Mesendoderm (in vitro differentiated cells): ENCODE measurements around the gene PARD3B.

Experiments used
- DNase-seq: peaks from one replicate; pipeline ENCODE4 v3.0.0; 2013
- H2AK5ac ChIP-seq: 2 replicates; pipeline ENCODE4 v1.6.1; 2013; ENCODE audit warnings: low read length, inconsistent platforms
- H2BK120ac ChIP-seq: 2 replicates; pipeline ENCODE4 v1.6.1; 2013; ENCODE audit warnings: low read depth, mild to moderate bottlenecking, low read length, moderate library complexity, mixed read lengths
- H2BK15ac ChIP-seq: replicated peaks from 2 replicates; pipeline ENCODE4 v1.6.1; 2013; ENCODE audit warnings: low read depth, mild to moderate bottlenecking, moderate library complexity
- H2BK5ac ChIP-seq: 2 replicates; pipeline ENCODE4 v1.6.1; 2013; ENCODE audit warnings: low read length, inconsistent platforms
- H3K18ac ChIP-seq: 2 replicates; pipeline ENCODE4 v1.6.1; 2013; ENCODE audit warnings: mild to moderate bottlenecking, low read length, mixed read lengths
- H3K23ac ChIP-seq: one replicate; pipeline ENCODE4 v1.6.1; 2013; ENCODE audit warnings: low read length
- H3K27ac ChIP-seq: 2 replicates; pipeline ENCODE4 v1.5.1; 2013; ENCODE audit warnings: low read depth, mild to moderate bottlenecking, inconsistent platforms, low read length, moderate library complexity
- H3K27me3 ChIP-seq: 2 replicates; pipeline ENCODE4 v1.6.1; 2013; ENCODE audit warnings: low read length, control low read depth, mild to moderate bottlenecking, inconsistent platforms; ENCODE audit not compliant: insufficient read depth, poor library complexity
- H3K36me3 ChIP-seq: 2 replicates; pipeline ENCODE4 v1.6.1; 2013; ENCODE audit warnings: low read length, inconsistent platforms; ENCODE audit not compliant: control insufficient read depth, insufficient read depth
- H3K4ac ChIP-seq: one replicate; pipeline ENCODE4 v1.6.1; 2013; ENCODE audit warnings: low read depth, mild to moderate bottlenecking, low read length, moderate library complexity
- H3K4me1 ChIP-seq: 2 replicates; pipeline ENCODE4 v1.6.1; 2013; ENCODE audit warnings: low read depth, low read length, inconsistent platforms; ENCODE audit not compliant: control insufficient read depth
- H3K4me2 ChIP-seq: 2 replicates; pipeline ENCODE4 v1.6.1; 2013; ENCODE audit warnings: low read length
- H3K4me3 ChIP-seq: 2 replicates; pipeline ENCODE4 v1.5.1; 2013; ENCODE audit warnings: mild to moderate bottlenecking, low read length
- H3K56ac ChIP-seq: one replicate; pipeline ENCODE4 v1.6.1; 2013; ENCODE audit warnings: low read length
- H3K79me1 ChIP-seq: 2 replicates; pipeline ENCODE4 v1.6.1; 2013; ENCODE audit warnings: low read length, inconsistent platforms
- H3K79me2 ChIP-seq: 2 replicates; pipeline ENCODE4 v1.6.1; 2013; ENCODE audit warnings: mild to moderate bottlenecking, low read length; ENCODE audit not compliant: control insufficient read depth, insufficient read depth
- H3K9ac ChIP-seq: 2 replicates; pipeline ENCODE4 v1.6.1; 2013; ENCODE audit warnings: low read length, inconsistent platforms
- H4K5ac ChIP-seq: one replicate; pipeline ENCODE4 v1.6.1; 2013; ENCODE audit warnings: low read length
- H4K8ac ChIP-seq: one replicate; pipeline ENCODE4 v1.6.1; 2013; ENCODE audit warnings: low read depth, mild to moderate bottlenecking, control low read depth, low read length, moderate library complexity
- WGBS: extraction: QIAGEN DNeasy Blood & Tissue Kit; methylation state at CpG from one replicate; pipeline ENCODE4 v1.1.7; 2013; ENCODE audit warnings: low lambda C conversion rate, missing lambda C conversion rate; ENCODE audit not compliant: insufficient coverage; ENCODE audit errors: extremely low coverage; 5-methylcytosine and 5-hydroxymethylcytosine counted together

Gene PARD3B

DNA sequence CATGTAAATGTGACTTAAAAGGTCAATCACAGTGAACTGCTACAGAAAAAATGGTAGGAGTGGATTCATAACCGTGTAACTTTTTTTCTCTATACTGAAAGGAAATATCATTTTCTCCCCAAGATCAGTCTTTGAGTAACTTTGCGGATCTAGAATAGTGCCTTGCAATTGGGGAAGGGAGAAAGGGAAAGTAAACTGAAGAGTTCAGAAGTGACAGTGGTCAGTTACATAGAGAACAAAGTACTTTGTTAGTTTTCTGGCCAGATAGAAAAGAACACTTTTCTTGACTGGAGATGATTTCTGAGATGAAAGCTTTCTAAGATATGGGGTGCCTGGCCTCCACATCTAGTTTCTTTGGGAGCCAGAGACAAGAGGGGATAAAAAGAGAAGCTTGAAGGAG lies 26.6 kb downstream of the PARD3B start:
- H2AK5ac ChIP-seq = no peak overlapping the region
- no CpG with 5 or more reads among the region's 2 CpGs for WGBS
- no peak overlapping the region for H4K8ac ChIP-seq
- H3K27me3 ChIP-seq = no peaks in the 10 kb centered on the region
- no peak for DNase-seq
- H4K5ac ChIP-seq = no peak overlapping the region
- no peak overlapping the region for H2BK5ac ChIP-seq
- no peak overlapping the region for H3K4ac ChIP-seq
- H3K4me2 ChIP-seq = no peak overlapping the region
- H3K27ac ChIP-seq = no peak overlapping the region
- no peaks in the 10 kb centered on the region for H3K79me2 ChIP-seq
- H3K4me1 ChIP-seq = no peaks in the 10 kb centered on the region
- no peaks in the 10 kb centered on the region for H3K36me3 ChIP-seq
- no peak overlapping the region for H2BK120ac ChIP-seq
- no peak overlapping the region for H3K56ac ChIP-seq
- H3K18ac ChIP-seq = no peak overlapping the region
- H2BK15ac ChIP-seq = no peak overlapping the region
- no peak overlapping the region for H3K4me3 ChIP-seq
- H3K23ac ChIP-seq = no peak overlapping the region
- no peak overlapping the region for H3K9ac ChIP-seq
- no peaks in the 10 kb centered on the region for H3K79me1 ChIP-seq

DNA sequence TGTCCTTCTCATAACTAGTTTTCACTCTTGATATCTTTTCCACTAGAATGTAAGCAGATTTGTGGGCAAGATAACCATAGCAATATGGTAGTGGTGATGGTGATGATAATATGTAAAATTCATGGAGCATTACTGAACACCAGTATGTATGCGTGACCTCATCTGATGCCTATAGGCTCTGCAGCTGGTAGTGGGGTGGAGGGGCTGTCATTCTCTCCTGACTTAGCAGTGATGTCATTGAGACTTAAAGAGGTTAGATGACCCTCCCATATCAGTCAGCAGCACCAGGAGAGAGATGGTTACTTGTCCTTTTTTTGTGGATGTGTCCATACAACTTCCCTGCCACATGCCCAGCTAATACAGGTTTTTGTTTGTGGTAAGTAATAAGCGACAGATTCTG lies 27.9 kb downstream of the PARD3B start:
- no peaks in the 10 kb centered on the region for H3K4me1 ChIP-seq
- no peaks in the 10 kb centered on the region for H3K79me2 ChIP-seq
- H3K23ac ChIP-seq = no peak overlapping the region
- H2BK5ac ChIP-seq = no peak overlapping the region
- WGBS = no CpG with 5 or more reads among the region's 2 CpGs
- H3K27me3 ChIP-seq = no peaks in the 10 kb centered on the region
- H3K4me3 ChIP-seq = no peak overlapping the region
- H3K4ac ChIP-seq = no peak overlapping the region
- no peaks in the 10 kb centered on the region for H3K79me1 ChIP-seq
- no peak overlapping the region for H4K5ac ChIP-seq
- H2AK5ac ChIP-seq = no peak overlapping the region
- H3K18ac ChIP-seq = no peak overlapping the region
- no peak overlapping the region for H4K8ac ChIP-seq
- no peak overlapping the region for H2BK15ac ChIP-seq
- DNase-seq = no peak
- no peak overlapping the region for H3K9ac ChIP-seq
- H3K36me3 ChIP-seq = no peaks in the 10 kb centered on the region
- no peak overlapping the region for H3K4me2 ChIP-seq
- no peak overlapping the region for H3K56ac ChIP-seq
- no peak overlapping the region for H3K27ac ChIP-seq
- H2BK120ac ChIP-seq = no peak overlapping the region

DNA sequence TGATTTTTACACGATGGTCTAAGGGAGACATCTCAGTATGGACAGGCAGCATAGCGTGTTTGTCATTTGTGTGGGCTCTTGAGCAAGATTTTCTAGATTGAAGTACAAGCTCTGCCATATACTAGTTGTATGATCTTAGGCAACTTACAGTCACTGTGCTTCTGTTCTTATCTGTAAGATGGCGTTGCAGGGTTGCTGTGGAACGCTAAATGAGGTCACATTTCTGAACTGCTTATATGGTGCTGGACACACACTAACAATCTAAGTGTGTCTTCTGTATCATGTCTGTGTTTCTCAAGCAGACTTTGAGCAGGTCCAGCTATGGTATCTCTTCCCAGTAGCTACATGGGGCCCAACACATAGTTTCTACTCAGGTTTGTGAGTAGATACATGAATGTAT lies 29.2 kb downstream of the PARD3B start:
- Histone ChIP-seq H2AK5ac (no peak overlapping the region), H4K5ac (no peak overlapping the region), H3K4me3 (no peak overlapping the region), H2BK15ac (no peak overlapping the region), H3K79me1 (no peaks in the 10 kb centered on the region), H4K8ac (no peak overlapping the region), H2BK5ac (no peak overlapping the region), H3K23ac (no peak overlapping the region), H3K4me2 (no peak overlapping the region), H3K27ac (no peak overlapping the region), H3K56ac (no peak overlapping the region), H3K4ac (no peak overlapping the region), H3K4me1 (no peaks in the 10 kb centered on the region), H3K36me3 (no peaks in the 10 kb centered on the region), H3K27me3 (no peaks in the 10 kb centered on the region), H2BK120ac (no peak overlapping the region), H3K79me2 (no peaks in the 10 kb centered on the region), H3K9ac (no peak overlapping the region), H3K18ac (no peak overlapping the region)
- no peak for DNase-seq
- WGBS = no CpG with 5 or more reads among the region's 4 CpGs

DNA sequence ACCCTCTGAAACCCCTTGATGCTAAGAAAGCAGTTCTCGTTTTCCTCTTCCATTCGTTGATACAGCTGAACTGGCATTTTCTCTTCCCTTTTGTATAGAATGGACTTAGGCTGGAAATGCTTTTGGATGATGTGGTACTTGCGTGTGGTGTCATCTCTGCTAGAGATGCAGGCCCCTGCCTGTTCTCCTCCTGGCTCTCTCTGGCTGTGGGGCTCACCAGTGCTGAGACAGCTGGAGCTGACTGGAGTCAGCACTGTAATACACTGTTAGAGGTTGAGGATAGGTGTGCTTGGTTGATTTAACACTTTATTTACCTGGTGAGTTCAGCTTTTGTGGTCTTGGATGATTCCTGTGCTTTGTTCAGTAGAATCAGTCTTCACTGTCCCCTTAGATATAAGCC lies 30.2 kb downstream of the PARD3B start:
- H2BK5ac ChIP-seq = no peak overlapping the region
- H3K23ac ChIP-seq = no peak overlapping the region
- no peak overlapping the region for H3K18ac ChIP-seq
- no peak overlapping the region for H4K8ac ChIP-seq
- no peaks in the 10 kb centered on the region for H3K27me3 ChIP-seq
- H3K79me2 ChIP-seq = no peaks in the 10 kb centered on the region
- H3K56ac ChIP-seq = no peak overlapping the region
- no peak overlapping the region for H3K9ac ChIP-seq
- no CpG with 5 or more reads among the region's 3 CpGs for WGBS
- no peak overlapping the region for H2BK15ac ChIP-seq
- H2BK120ac ChIP-seq = no peak overlapping the region
- no peak overlapping the region for H4K5ac ChIP-seq
- no peaks in the 10 kb centered on the region for H3K36me3 ChIP-seq
- no peak overlapping the region for H3K4me2 ChIP-seq
- no peak overlapping the region for H3K27ac ChIP-seq
- no peaks in the 10 kb centered on the region for H3K79me1 ChIP-seq
- H2AK5ac ChIP-seq = no peak overlapping the region
- H3K4me1 ChIP-seq = no peaks in the 10 kb centered on the region
- no peak for DNase-seq
- no peak overlapping the region for H3K4ac ChIP-seq
- no peak overlapping the region for H3K4me3 ChIP-seq

DNA sequence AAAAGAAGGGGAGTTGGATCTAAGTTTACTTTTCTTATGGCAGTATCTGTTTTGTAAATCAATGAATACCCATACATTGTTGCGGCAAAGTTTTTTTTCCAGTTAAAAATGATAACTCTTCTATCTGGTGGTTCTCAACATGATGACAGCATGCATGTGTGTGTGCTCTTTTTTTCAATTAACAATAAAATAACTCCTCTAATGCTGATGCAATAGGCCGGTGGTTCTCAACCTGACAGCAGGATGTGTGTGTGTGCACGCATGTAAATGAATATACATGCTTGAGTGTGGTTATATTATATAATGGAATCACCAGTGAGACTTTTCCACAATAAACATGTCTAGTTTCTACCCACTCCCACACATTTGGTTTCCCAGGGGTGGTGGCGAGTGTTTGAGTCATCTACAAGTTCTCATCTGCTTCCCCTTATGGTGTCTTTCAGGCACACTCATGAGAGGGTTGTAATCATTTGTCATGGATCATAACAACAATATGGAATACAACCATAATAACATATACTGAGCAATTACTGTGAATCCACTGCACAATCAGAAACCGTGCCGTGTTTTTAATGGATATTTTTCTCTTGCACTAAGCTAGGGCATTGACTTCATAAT lies 31.2 kb downstream of the PARD3B start:
- Histone ChIP-seq H3K4me3 (no peak overlapping the region), H3K23ac (no peak overlapping the region), H3K9ac (no peak overlapping the region), H3K18ac (no peak overlapping the region), H3K4me1 (no peaks in the 10 kb centered on the region), H3K56ac (no peak overlapping the region), H4K8ac (no peak overlapping the region), H3K79me2 (no peaks in the 10 kb centered on the region), H2BK5ac (no peak overlapping the region), H3K79me1 (no peaks in the 10 kb centered on the region), H4K5ac (no peak overlapping the region), H3K4ac (no peak overlapping the region), H3K4me2 (no peak overlapping the region), H3K27me3 (no peaks in the 10 kb centered on the region), H2BK15ac (no peak overlapping the region), H3K36me3 (no peaks in the 10 kb centered on the region), H2BK120ac (no peak overlapping the region), H3K27ac (no peak overlapping the region), H2AK5ac (no peak overlapping the region)
- DNase-seq = no peak
- WGBS = no CpG with 5 or more reads among the region's 6 CpGs

DNA sequence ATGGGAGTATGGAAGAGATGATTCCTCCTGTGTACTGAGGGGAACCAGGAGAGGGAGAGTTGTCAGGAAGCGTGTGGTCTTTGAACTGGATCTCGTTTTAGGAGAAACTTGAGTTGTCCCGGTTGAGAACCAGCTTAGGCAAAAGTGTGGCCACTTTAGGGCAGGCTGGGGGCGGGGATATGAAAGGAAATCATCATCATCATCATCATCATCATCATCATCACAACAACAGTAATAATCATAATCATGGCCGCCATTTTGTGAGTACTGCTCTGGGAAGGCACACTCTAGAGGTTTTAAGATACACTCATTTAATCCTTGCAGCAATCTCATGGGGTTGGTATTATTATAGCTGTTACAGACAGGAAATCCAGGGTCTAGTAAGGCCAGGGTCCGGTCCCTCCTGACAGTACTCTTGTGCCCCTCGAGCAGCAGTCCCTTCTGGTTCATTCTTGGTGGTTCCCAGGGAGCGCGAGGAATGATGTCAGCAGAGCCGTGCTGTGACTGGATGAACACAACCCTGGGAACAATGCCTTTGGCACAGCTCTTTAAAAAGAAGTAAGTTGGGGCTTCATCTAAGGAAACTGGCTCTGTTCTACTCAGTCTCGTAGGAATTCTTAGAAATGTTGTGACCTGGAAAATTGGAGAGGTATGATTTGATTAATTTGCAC lies 33.8 kb downstream of the PARD3B start:
- no peaks in the 10 kb centered on the region for H3K4me1 ChIP-seq
- H3K27me3 ChIP-seq = no peaks in the 10 kb centered on the region
- H3K4ac ChIP-seq = no peak overlapping the region
- no peak overlapping the region for H3K4me2 ChIP-seq
- no peak overlapping the region for H3K4me3 ChIP-seq
- no peak overlapping the region for H3K18ac ChIP-seq
- H4K5ac ChIP-seq = no peak overlapping the region
- no peak overlapping the region for H3K23ac ChIP-seq
- no peaks in the 10 kb centered on the region for H3K79me1 ChIP-seq
- DNase-seq = no peak
- no peak overlapping the region for H3K27ac ChIP-seq
- WGBS = no CpG with 5 or more reads among the region's 11 CpGs
- no peak overlapping the region for H2AK5ac ChIP-seq
- H4K8ac ChIP-seq = no peak overlapping the region
- no peak overlapping the region for H2BK15ac ChIP-seq
- no peaks in the 10 kb centered on the region for H3K36me3 ChIP-seq
- H2BK5ac ChIP-seq = no peak overlapping the region
- H3K9ac ChIP-seq = no peak overlapping the region
- no peak overlapping the region for H3K56ac ChIP-seq
- no peak overlapping the region for H2BK120ac ChIP-seq
- no peaks in the 10 kb centered on the region for H3K79me2 ChIP-seq
